Stimulated activated CD4-positive, alpha-beta T cell treated with anti-CD3 and anti-CD28 coated beads, Interleukin-1b, Interleukin-23, amount 100 ng/mL, for 1 hour (primary cell): Measurements from ENCODE around the gene STRBP.
"Not testable (repeated sequence)": the region's sequence is repeated elsewhere in the genome, so short reads cannot be mapped to it uniquely, and the experiment has no call there.

Source experiments
- DNase-seq, 2 donors: peaks; one replicate each; pipeline ENCODE4 v3.0.0-alpha.2; 2020; ENCODE audit warnings: low read depth in 2 of 2

Gene STRBP

GRCh38 chr9:123268465-123269259 is at the start of gene STRBP:
STRBP (minus strand) TSS chr9:123268586; CDS start chr9:123184134, 84,452 bp downstream.
- DNase-seq: peak; percentile 85 to 87

GRCh38 chr9:123316053-123316718 is 47.8 kb upstream of the STRBP start:
- no peak for DNase-seq

GRCh38 chr9:123315635-123316034 is 47.2 kb upstream of the STRBP start:
- DNase-seq: no peak

GRCh38 chr9:123314617-123315016 is 46.2 kb upstream of the STRBP start:
- DNase-seq: no peak

GRCh38 chr9:123312306-123312877 is 44.0 kb upstream of the STRBP start:
- no peak for DNase-seq

- DNase-seq: no peak
Observed at GRCh38 chr9:123311250-123311752, 42.9 kb upstream of the STRBP start.

GRCh38 chr9:123310551-123311249 is 42.3 kb upstream of the STRBP start:
- no peak for DNase-seq

- DNase-seq: no peak
Observed at GRCh38 chr9:123309611-123310010, 41.2 kb upstream of the STRBP start.

- DNase-seq: no peak
Observed at GRCh38 chr9:123305879-123306278, 37.5 kb upstream of the STRBP start.

- DNase-seq: no peak
Observed at GRCh38 chr9:123304340-123304691, 35.9 kb upstream of the STRBP start.

GRCh38 chr9:123302348-123303214 is 34.2 kb upstream of the STRBP start:
- no peak for DNase-seq

GRCh38 chr9:123301936-123302335 is 33.5 kb upstream of the STRBP start:
- not testable (repeated sequence) for DNase-seq

GRCh38 chr9:123300554-123300953 is 32.2 kb upstream of the STRBP start:
- no peak for DNase-seq

GRCh38 chr9:123299558-123300126 is 31.3 kb upstream of the STRBP start:
- no peak for DNase-seq

- DNase-seq: no peak
Observed at GRCh38 chr9:123296174-123296573, 27.8 kb upstream of the STRBP start.

- no peak for DNase-seq
Observed at GRCh38 chr9:123291736-123292135, 23.4 kb upstream of the STRBP start.

GRCh38 chr9:123290764-123291163 is 22.4 kb upstream of the STRBP start:
- DNase-seq: no peak

GRCh38 chr9:123287639-123288038 is 19.3 kb upstream of the STRBP start:
- DNase-seq: no peak

GRCh38 chr9:123286324-123286723 is 17.9 kb upstream of the STRBP start:
- no peak for DNase-seq

GRCh38 chr9:123284656-123285055 is 16.3 kb upstream of the STRBP start:
- DNase-seq: no peak

- DNase-seq: no peak
Observed at GRCh38 chr9:123283455-123283854, 15.1 kb upstream of the STRBP start.
